ENCODE measurements around the gene NEK1. TPM values are rescaled to one million over a fixed set of nuclear protein-coding genes. Genes with fewer than 3 reads are reported as not detected.
"Not testable (repeated sequence)": the region's sequence is repeated elsewhere in the genome, so short reads cannot be mapped to it uniquely, and the experiment has no call there.

Gene NEK1
- total RNA-seq, 4 donors from 2014 or later = 10.2 to 15.8 (median 12.9) TPM

DNA sequence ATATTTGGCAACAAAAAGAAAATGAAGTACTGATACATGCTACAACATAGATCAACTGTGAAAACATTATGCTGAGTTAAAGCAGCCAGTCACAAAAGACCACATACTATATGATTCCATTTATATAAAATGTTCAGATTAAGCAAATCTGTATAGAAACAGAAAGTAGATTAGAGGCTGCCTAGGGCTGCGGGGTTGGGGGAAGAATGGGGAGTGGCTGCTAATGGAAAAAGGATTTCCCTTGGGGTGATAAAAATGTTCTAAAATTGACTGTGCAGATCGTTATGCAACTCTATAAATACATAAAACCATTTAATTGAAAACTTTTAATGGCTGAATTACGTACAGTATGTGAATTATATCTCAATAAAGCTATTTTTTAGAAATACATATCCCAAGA, 46.8 kb downstream of the NEK1 start:
- no peak overlapping the region for H3K27ac ChIP-seq (replicated peaks in 1 of 4)
- intact Hi-C loops (cut with DNase I) = no loop called here
- H3K9me3 ChIP-seq = no peaks in the 10 kb centered on the region
- no peak overlapping the region for H3K4me3 ChIP-seq
- WGBS = 72% methylated on average over 3 of the region's 3 CpGs
- no peak for DNase-seq (ENCODE audit: extremely low spot score)
- H3K4me1 ChIP-seq = peaks cover 0 to 8% (median 4%) of the 10 kb centered on the region in 4 donors
- H3K36me3 ChIP-seq = peaks cover 0 to 11% (median 7%) of the 10 kb centered on the region in 4 donors
- H3K27me3 ChIP-seq = no peaks in the 10 kb centered on the region
- TF ChIP-seq POLR2AphosphoS5 (IDR thresholded peaks at IDR 0.05) = no peak
- TF ChIP-seq EP300 (IDR thresholded peaks at IDR 0.05) = no peak
- TF ChIP-seq, protein P1, sequence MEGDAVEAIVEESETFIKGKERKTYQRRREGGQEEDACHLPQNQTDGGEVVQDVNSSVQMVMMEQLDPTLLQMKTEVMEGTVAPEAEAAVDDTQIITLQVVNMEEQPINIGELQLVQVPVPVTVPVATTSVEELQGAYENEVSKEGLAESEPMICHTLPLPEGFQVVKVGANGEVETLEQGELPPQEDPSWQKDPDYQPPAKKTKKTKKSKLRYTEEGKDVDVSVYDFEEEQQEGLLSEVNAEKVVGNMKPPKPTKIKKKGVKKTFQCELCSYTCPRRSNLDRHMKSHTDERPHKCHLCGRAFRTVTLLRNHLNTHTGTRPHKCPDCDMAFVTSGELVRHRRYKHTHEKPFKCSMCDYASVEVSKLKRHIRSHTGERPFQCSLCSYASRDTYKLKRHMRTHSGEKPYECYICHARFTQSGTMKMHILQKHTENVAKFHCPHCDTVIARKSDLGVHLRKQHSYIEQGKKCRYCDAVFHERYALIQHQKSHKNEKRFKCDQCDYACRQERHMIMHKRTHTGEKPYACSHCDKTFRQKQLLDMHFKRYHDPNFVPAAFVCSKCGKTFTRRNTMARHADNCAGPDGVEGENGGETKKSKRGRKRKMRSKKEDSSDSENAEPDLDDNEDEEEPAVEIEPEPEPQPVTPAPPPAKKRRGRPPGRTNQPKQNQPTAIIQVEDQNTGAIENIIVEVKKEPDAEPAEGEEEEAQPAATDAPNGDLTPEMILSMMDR (IDR thresholded peaks at IDR 0.05) = no peak
- TF ChIP-seq POLR2A (IDR thresholded peaks at IDR 0.05; ENCODE audit: low read depth) = no peak

GRCh38 chr4:169557061-169557636, 55.2 kb downstream of the NEK1 start:
- Histone ChIP-seq H3K4me3 (no peak overlapping the region), H3K9me3 (no peaks in the 10 kb centered on the region), H3K4me1 (peaks cover 0 to 16% (median 5%) of the 10 kb centered on the region in 4 donors), H3K27ac (replicated peaks in 1 of 4) (no peak overlapping the region), H3K36me3 (peaks cover 6 to 58% (median 35%) of the 10 kb centered on the region in 4 donors), H3K27me3 (no peaks in the 10 kb centered on the region)
- intact Hi-C loops (cut with DNase I) = no loop called here
- TF ChIP-seq, protein P1 (IDR thresholded peaks at IDR 0.05) = no peak
- TF ChIP-seq EP300 (IDR thresholded peaks at IDR 0.05) = no peak
- WGBS = 64% methylated on average over 1 of the region's 1 CpG
- DNase-seq (ENCODE audit: extremely low spot score) = no peak

DNA sequence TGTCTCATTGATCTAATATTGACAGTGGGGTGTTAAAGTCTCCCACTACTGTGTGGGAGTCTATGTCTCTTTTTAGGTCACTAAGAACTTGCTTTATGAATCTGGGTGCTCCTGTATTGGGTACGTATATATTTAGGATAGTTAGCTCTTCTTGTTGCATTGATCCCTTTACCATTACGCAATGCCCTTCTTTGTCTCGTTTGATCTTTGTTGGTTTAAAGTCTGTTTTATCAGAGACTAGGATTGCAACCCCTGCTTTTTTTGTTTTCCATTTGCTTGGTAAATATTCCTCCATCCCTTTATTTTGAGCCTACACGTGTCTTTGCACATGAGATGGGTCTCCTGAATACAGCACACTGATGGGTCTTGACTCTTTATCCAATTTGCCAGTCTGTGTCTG, 65.8 kb downstream of the NEK1 start:
- H3K4me1 ChIP-seq; H3K4me3 ChIP-seq; H3K27ac ChIP-seq (replicated peaks in 1 of 4); H3K27me3 ChIP-seq; DNase-seq (ENCODE audit: extremely low spot score); H3K9me3 ChIP-seq; intact Hi-C loops (cut with DNase I): not testable (repeated sequence)
- WGBS = 98% methylated on average over 4 of the region's 4 CpGs
- H3K36me3 ChIP-seq = peaks cover 0 to 41% (median 24%) of the 10 kb centered on the region in 4 donors

DNA sequence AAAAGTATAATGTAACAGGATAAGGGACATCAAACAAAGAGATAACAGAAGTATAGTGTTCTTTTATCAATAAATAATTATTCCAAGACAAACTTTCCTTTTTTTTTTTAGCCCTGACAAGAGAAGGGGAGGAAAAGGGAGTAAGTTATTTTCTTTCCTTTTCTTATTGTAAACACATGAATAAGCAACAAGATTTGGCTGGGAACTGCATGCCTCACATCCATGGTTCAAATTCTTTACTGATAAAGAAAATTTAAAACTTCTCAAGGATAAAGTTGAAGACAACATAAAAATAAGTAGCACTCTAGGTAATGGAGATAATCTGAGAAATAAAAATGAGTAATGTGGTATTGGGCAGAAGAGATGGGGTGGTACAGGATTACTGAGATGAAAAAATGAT, 71.6 kb downstream of the NEK1 start:
- peaks cover 0 to 19% (median 9%) of the 10 kb centered on the region in 4 donors for H3K36me3 ChIP-seq
- TF ChIP-seq, protein P1 (IDR thresholded peaks at IDR 0.05) = no peak
- TF ChIP-seq EP300 (IDR thresholded peaks at IDR 0.05) (no peak), POLR2A (IDR thresholded peaks at IDR 0.05; ENCODE audit: low read depth) (no peak), POLR2AphosphoS5 (IDR thresholded peaks at IDR 0.05) (no peak)
- H3K4me1 ChIP-seq = no peaks in the 10 kb centered on the region
- DNase-seq (ENCODE audit: extremely low spot score) = no peak
- H3K9me3 ChIP-seq = peaks cover 0 to 9% (median 3%) of the 10 kb centered on the region in 4 donors
- no peak overlapping the region for H3K4me3 ChIP-seq
- no peaks in the 10 kb centered on the region for H3K27me3 ChIP-seq
- intact Hi-C loops (cut with DNase I) = no loop called here
- H3K27ac ChIP-seq (replicated peaks in 1 of 4) = no peak overlapping the region

DNA sequence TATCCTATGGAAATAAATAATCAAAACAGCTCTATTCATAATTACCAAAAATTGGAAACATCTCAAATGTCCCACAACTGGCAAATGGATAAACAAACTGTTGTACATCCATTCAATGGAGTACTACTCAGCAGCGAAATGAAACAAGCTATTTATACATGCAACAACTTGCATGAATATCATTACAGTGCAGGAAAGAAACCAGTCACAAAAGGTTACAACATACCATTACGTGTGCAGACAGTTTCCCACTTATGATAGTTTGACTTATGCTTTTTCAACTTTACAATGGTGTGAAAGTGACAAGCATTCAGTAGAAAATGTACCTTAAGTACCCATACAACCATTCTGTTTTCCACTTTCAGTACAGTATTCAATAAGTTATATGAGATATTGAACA, 82.3 kb downstream of the NEK1 start:
- intact Hi-C loops (cut with DNase I) = no loop called here
- DNase-seq (ENCODE audit: extremely low spot score) = no peak
- TF ChIP-seq POLR2A (IDR thresholded peaks at IDR 0.05; ENCODE audit: low read depth) = no peak
- TF ChIP-seq EP300 (IDR thresholded peaks at IDR 0.05) = no peak
- no peak for TF ChIP-seq POLR2AphosphoS5 (IDR thresholded peaks at IDR 0.05)
- TF ChIP-seq, protein P1 (IDR thresholded peaks at IDR 0.05) = no peak
- H3K4me3 ChIP-seq = no peak overlapping the region
- no peaks in the 10 kb centered on the region for H3K9me3 ChIP-seq
- H3K36me3 ChIP-seq = peaks cover 20 to 78% (median 36%) of the 10 kb centered on the region in 4 donors
- no peak overlapping the region for H3K27ac ChIP-seq (replicated peaks in 1 of 4)
- H3K27me3 ChIP-seq = no peaks in the 10 kb centered on the region
- 94% methylated on average over 2 of the region's 2 CpGs for WGBS
- no peaks in the 10 kb centered on the region for H3K4me1 ChIP-seq
